COLO829 (cell line): Measurements from ENCODE around the gene GPR12.

Source experiments
- DNase-seq: peaks from one replicate; pipeline ENCODE4 v3.0.0; 2012; ENCODE audit warnings: low spot score

The GPR12 gene

DNA sequence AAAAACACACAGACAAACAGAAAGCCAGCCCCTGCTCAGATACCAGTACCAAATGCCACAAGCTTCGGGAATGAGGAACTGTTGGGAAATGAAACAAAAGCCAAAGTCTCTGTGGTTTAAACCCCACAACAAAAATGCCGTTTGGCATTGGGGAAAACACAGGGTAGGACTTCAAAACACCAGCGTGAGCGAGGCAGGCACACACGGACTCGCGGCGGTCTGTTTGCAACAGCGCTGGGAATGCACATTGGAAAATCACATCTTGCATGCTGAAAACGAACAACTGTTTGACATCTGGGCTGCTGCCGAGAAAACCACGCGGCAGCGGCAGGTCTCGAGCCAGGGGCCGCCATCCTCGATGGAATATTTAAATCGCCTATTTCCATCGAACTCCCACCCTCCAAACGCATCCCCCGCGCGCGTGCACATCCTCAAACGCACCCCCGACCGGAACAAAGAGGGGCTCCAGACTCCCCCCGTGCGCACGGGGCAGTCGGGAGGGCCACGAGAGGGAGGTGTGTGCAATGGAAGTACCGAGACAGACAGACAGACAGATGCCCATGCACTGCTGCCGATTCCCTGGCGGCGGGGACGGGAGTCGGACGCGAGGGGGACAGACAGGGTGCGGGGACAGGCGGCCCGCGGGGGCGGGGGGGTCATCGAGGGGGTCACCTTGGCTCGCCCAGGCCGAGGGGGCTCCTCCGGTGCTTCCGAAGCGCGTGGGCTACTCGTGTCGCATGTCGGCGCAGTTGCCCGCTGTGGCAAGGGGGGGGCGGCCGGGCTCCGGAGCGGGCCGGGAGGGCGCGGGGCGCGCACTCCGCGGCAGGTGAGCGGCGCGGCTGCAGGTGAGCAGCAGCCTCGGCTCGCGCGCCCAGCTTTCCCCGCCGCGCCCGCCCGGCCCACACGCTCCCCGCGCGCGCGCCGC, at the start of gene GPR12:
Gene GPR12, minus strand, starts transcription at position 880 of the 925 bp plus-strand sequence. CDS start 959 bp downstream, outside the sequence.
- DNase-seq, result no peak

DNA sequence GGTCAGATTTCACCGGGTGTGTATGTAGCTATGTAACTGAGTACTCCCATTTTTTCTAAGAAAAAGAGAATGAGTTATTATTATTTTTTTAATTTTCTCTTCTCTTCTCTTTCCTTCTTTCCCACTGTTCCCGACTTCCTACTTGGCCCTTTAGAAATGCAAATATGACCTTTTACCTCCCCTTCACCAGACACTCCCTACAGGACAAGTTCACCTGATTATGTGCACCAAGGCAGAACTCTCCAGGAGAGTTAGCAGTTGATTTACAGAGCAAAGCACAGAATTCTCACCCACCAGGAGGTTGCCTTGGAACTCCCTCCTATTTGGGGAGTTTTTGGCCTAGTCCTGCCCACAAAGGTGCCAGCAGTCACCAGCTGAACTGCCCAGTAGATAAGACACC, 49.5 kb upstream of the GPR12 start:
- no peak for DNase-seq

GRCh38 chr13:26806891-26807290, 46.3 kb upstream of the GPR12 start:
- no peak for DNase-seq

- no peak for DNase-seq
Measured at GRCh38 chr13:26787961-26788360, 27.4 kb upstream of the GPR12 start.

- no peak for DNase-seq
Measured at GRCh38 chr13:26786651-26787295, 26.2 kb upstream of the GPR12 start.

DNA sequence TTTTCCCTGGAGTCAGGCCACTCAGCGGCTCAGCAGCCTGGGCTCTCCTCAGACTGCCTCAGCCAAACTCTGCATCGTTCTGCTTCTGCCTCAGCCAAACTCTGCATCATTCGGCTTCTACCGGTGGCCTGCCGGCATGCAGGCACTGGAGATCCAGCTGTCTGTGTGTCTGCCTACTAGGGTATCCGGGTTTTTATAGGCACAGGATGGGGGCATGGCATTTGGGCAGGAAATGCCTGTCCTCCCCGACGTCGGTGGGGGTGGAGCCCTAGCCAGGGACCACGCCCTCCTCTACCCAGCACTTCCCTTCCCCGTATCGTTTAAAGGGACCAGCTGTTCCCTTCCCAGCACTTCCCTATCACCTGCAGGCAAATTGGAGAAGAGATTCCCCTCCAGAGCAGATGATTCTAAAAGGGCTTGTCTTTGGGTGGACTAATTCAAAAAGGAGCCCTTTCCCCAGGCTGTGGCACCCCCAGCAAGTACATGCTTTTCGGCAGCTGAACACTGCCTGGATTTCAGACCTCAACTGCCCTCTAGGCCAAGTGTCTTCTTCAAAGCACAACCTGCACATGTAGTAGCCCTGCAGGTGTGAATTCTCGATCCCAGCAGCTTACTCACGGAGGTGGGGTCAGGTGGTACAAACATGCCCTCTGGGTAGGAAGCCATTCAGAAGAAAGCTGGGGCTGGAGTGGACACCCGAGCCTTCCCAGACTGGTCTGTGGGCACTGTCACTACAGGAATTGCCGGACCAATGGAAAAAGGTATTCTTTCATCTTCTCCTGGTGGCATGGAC, 25.4 kb upstream of the GPR12 start:
- DNase-seq, result no peak

DNA sequence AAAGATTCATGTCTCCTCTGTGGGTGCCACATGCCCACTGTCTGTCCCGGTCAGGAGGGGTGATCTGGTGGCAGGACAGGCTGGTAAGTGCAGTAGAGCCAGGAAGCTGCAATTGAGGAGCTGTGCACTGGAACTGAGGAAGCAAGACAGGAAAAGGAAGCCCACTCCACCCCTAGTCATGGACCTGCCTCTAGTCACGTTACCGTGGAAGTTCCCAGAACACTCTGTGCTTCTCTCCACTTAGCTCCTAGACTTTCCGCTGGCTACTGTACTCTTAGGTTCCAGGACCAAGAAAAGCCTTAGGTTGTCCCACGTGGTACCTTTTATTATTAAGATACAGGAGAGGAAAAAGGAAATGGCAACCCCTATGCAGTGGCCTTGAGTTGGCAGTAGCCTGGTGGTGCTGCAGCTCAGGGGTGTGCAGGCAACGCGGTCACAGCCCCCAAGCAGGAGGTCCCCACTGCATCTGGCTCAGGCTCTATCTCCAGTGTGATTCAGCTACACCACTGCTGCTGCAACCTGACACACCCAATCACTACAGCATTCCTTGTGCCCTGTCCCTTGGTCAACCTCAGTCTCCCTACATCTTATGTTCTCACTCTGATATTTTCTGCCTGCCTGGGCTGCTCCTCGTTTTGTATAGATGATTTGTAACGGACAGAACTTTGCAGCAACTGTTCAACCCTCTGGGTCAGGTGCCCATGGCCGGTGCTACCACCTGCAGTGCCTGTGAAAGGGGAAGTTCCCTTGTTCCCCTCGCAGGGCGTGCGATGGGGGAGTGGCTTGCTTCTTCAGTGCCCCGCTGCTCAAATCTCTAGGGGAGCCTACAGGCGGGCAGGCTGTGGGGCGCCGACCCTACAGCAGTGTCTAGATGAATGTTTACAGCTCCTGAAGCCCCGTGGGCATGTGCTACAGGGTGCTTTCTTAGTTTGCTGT, 24.4 kb upstream of the GPR12 start:
- DNase-seq, result no peak

- DNase-seq, result no peak
Measured at GRCh38 chr13:26780411-26780810, 19.8 kb upstream of the GPR12 start.

GRCh38 chr13:26779321-26779720, 18.7 kb upstream of the GPR12 start:
- no peak for DNase-seq

- no peak for DNase-seq
Measured at GRCh38 chr13:26772531-26772930, 11.9 kb upstream of the GPR12 start.

DNA sequence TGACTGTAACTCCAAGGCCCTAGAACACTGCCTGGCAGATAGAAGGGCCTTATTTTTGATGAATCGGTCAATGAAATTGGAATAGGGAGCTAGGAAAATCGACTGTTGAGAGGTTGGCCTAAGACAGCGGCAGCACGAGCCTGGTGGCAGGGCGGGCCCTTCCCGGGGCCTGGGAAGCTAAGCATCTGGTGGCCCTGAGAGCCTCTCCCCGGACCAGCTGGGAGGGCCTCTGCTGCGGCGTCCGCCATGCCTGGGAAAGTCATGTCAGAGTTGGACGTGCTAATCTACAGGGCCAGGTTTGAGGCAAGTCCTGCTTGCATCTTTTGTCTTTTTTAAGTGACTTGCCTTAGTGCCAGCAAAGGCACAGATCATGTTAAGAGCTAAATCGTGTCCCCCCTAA, 11.2 kb upstream of the GPR12 start:
- DNase-seq, result no peak

DNA sequence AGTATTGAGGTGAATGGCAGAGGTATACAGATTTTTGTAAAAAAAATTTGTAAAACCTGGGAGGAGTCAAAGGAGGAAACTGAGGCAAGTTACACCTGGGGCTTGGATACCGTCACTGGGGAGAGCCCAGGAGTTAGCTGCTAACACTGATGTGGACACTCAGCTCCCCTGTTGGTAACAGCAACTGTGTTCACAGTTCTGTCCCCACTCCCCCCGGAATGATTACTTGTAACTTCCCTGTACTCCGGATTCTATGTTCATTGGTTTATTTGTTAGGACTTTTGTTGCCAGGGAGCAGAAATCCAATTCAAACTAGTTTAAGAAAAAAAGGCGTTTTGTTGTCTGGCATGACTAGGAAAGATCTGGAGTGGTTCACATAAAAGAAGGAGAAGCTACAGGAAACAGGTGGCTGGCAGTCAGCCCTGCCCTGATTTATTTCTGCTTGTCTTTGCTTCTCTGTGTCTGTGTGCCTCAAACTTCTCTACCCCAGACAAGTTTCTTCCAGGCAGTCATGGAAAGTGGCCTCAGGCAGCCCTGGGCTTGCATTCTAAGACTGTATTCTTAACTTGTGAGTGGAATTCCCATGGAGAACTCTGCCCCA, 2.3 kb upstream of the GPR12 start:
- no peak for DNase-seq

DNA sequence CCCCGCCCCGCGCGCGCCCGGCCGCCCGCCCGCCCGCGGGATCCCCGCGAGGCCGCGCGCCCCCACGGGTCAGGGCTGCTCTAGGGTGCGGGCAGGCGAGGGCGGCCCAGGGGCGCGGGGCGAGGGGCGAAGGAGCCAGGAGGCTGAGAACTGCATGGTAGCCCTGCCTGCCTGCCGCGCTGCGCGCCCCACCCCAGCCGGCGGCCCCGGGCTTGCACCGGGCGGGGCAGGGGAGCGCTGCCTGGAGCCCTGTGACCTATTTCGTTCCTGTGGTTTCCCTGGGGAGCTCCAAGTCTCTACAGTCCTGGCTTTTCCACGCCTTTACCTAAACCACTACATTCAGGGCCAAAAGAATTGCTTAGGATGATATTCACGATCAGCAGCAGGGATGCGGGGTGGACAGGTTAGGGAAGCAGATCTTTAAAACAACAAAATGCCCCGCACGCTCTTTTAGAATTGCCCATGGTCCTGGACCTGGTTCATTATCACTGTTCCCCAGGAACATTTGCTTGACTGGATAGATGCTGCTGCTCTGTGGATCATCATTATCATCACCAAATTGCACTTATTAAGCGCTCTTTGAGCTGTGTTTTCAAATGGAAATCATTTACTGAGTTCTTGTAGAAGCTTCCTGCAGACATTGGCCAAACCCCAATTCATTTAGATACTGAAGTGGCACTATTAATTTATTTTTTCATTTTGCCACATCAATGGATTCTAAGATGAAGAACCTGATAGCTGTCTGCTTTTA, 421 bp upstream of the GPR12 start:
- DNase-seq, result no peak

DNA sequence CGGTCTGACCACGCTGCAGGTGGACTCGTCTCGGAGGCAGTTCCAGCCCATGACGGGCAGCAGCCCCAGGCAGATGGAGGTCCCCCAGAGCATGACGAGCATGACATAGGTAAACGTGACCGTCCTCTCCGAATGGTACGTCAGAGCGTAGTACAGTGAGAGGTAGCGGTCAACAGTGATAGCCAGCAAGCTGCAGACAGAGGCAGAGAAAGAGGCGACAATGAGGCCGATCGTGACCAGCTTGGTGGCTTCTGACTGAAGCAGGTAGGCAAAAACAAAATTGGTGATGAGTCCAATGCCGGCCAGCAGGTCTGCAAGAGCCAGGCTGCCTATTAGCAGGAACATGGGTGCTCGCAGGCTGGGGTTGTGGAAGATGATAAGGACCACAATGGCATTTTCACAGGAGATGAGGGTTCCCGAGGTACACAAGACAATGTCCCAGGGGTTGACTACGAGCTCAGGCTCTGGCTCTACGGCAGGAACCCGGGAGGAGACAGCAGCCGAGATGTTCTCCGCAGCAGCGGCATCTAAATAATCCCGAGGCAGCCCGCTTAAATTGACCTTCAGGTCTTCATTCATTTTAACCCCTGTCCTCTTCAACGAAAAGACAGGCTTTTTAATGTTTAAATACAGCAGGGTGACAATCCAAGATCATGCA, 1.2 kb downstream of the GPR12 start:
- no peak for DNase-seq

GRCh38 chr13:26758496-26759157, 2.0 kb downstream of the GPR12 start:
- peak; percentile 22 for DNase-seq

DNA sequence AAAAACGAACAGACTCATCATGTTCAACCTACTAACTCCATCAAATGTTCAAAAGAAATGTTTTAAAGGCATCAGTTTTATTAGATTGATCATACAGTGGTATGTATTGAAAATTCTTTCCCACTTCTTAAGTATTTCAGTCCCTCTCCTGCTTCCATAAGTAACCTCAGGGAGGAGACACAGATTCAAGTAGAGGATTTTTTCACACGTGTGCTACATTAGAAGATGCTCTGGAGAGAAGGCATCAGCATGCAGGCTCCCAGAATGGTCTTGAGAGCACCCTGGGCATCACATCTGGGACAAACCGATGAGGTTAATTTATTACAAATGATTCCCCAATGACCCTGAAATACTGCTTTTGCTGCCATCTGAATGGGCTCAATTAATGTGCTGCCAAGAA, 3.6 kb downstream of the GPR12 start:
- no peak for DNase-seq

DNA sequence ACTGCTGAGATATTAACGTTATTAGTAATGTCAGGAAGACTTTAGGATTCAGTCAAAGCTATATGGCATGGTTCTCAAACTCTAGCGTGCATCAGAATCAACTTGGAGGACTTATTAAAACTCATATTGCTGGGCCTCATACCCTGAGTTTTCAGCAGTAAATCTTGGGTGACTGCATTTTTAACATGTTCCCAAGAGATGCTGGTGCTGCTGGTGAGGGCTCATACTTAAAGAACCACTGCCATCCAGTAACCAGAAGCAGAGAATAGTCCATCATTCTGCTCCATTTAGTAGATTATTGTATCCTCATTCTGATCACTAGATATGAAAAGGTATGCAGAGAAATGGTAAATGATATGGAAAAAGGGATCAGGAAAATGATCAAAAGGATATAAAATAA, 7.9 kb downstream of the GPR12 start:
- no peak for DNase-seq

- no peak for DNase-seq
Measured at GRCh38 chr13:26749905-26750304, 10.7 kb downstream of the GPR12 start.

GRCh38 chr13:26749285-26749684, 11.3 kb downstream of the GPR12 start:
- no peak for DNase-seq
